Hepatocyte (in vitro differentiated cells): ENCODE data around the gene FIGNL1.

Experiments used
- EZH2 ChIP-seq: fragments of 200-600 bp; sonication (generic); IDR thresholded peaks from 2 replicates; pipeline ENCODE4 v1.6.1; 2016; ENCODE audit warnings: antibody characterized with exemption, mild to moderate bottlenecking, borderline replicate concordance
- TF ChIP-seq, protein P1 (sequence below): fragments of 200-600 bp; sonication (generic); IDR thresholded peaks from 2 replicates; pipeline ENCODE4 v1.5.1; 2016; ENCODE audit warnings: antibody characterized with exemption, mild to moderate bottlenecking; ENCODE audit not compliant: poor library complexity

DNA sequence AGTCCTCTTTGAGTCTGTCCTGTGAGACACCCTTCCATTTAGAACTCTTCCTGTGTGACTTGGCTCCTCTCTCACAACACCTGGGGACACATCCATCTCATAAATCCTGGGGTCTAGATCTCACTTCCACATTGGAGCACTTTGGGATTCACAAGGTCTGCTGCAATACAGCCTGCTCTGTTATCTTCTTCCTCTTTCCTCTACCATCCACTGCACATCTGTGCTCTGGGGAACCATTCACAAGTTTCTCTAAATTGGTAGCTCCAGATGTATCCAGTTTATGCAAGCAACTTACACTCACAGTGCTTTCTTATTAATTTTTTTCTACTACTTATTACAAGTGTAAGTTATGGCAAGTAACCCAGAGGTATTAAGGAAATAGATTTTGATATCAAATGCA, 5.5 kb upstream of the FIGNL1 start:
- TF ChIP-seq, protein P1, sequence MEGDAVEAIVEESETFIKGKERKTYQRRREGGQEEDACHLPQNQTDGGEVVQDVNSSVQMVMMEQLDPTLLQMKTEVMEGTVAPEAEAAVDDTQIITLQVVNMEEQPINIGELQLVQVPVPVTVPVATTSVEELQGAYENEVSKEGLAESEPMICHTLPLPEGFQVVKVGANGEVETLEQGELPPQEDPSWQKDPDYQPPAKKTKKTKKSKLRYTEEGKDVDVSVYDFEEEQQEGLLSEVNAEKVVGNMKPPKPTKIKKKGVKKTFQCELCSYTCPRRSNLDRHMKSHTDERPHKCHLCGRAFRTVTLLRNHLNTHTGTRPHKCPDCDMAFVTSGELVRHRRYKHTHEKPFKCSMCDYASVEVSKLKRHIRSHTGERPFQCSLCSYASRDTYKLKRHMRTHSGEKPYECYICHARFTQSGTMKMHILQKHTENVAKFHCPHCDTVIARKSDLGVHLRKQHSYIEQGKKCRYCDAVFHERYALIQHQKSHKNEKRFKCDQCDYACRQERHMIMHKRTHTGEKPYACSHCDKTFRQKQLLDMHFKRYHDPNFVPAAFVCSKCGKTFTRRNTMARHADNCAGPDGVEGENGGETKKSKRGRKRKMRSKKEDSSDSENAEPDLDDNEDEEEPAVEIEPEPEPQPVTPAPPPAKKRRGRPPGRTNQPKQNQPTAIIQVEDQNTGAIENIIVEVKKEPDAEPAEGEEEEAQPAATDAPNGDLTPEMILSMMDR: no peak
- no peak for TF ChIP-seq EZH2
